ENCODE results near the gene PRAMEF13.
"Not testable (repeated sequence)": the region's sequence is repeated elsewhere in the genome, so short reads cannot be mapped to it uniquely, and the experiment has no call there.

The PRAMEF13 gene

DNA sequence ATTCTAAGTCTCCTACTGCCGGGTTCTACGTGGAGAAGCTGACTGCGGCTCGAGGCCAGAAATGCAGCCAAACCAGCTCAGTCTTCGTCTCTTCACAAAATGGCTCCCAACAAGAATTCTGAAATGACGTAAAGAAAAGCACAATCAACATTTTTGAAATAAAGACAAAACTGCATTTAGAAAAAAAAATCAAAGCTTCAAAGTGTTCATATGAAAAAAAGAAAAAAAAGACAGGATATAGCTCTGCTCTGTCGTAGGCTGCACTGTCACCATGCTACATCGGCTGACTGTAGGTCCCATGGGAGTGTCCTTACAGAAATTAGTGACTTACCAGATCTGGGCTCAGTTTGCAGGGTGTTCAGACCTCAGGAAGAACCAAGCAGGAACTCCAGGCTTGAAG lies 35.7 kb downstream of the PRAMEF13 start, which contains the start of gene HNRNPCL4:
HNRNPCL4 (minus strand) TSS at position 101 of the 400 bp plus-strand sequence. CDS start 164 bp downstream, outside the sequence.
- not testable (repeated sequence) for DNase-seq

- not testable (repeated sequence) for DNase-seq
Observed at GRCh38 chr1:13155909-13156308, 45.3 kb downstream of the PRAMEF13 start, which contains the start of gene PRAMEF26. TSS of gene PRAMEF26 (minus strand) at chr1:13156009. CDS start at chr1:13153095, 2,914 bp downstream.

Data from NCI-H69 (cell line).